SK-N-SH treated with all-trans-retinoic acid at 6 μM for 48 hours (cell line): Measurements from ENCODE around the gene PAX3.
A peak's percentile ranks its signal among the peaks of the same experiment; 100 is the strongest.

ENCODE experiments used
- ATAC-seq: fragments of 200-7000 bp; cut with Tn5 transposase; 3 replicates; pipeline ENCODE4 v1.9.1; 2020; ENCODE audit warnings: mild to moderate bottlenecking, moderate library complexity
- ARNTL ChIP-seq: fragments of 450-650 bp; formaldehyde crosslinking; IDR thresholded peaks from 2 replicates; pipeline ENCODE4 v1.5.0; 2020; ENCODE audit warnings: low read depth, mild to moderate bottlenecking, moderate library complexity, borderline replicate concordance
- BACH2 ChIP-seq: fragments of 250-450 bp; sonication (Bioruptor Pico); IDR thresholded peaks from 2 replicates; pipeline ENCODE4 v1.9.0; 2021; ENCODE audit warnings: mild to moderate bottlenecking, borderline replicate concordance
- CREB5 ChIP-seq: fragments of 250-450 bp; sonication (Bioruptor Pico); IDR thresholded peaks from 2 replicates; pipeline ENCODE4 v1.5.1; 2020; ENCODE audit warnings: low read depth, mild to moderate bottlenecking, moderate library complexity
- CSDC2 ChIP-seq: fragments of 250-450 bp; sonication (Bioruptor Pico); IDR thresholded peaks from 2 replicates; pipeline ENCODE4 v1.5.0; 2020; ENCODE audit warnings: mild to moderate bottlenecking, moderate library complexity
- CSRNP3 ChIP-seq: fragments of 250-450 bp; sonication (Bioruptor Pico); IDR thresholded peaks from 2 replicates; pipeline ENCODE4 v1.5.1; 2021; ENCODE audit warnings: mild to moderate bottlenecking, moderate library complexity
- ESRRG ChIP-seq: fragments of 250-450 bp; sonication (Bioruptor Pico); IDR thresholded peaks from 2 replicates; pipeline ENCODE4 v1.6.1; 2021; ENCODE audit warnings: mild to moderate bottlenecking
- GLIS3 ChIP-seq: fragments of 250-450 bp; sonication (Bioruptor Pico); IDR thresholded peaks from 2 replicates; pipeline ENCODE4 v1.5.0; 2020; ENCODE audit warnings: mild to moderate bottlenecking, moderate library complexity
- ISL1 ChIP-seq: fragments of 250-450 bp; sonication (Bioruptor Pico); IDR thresholded peaks from 2 replicates; pipeline ENCODE4 v2.1.2; 2022; ENCODE audit warnings: mild to moderate bottlenecking, moderate library complexity
- OSR1 ChIP-seq: fragments of 250-450 bp; sonication (Bioruptor Pico); IDR thresholded peaks from 2 replicates; pipeline ENCODE4 v1.8.0; 2022; ENCODE audit warnings: moderate library complexity, mild to moderate bottlenecking, inconsistent platforms
- POU6F1 ChIP-seq: fragments of 250-450 bp; sonication (Bioruptor Pico); IDR thresholded peaks from 2 replicates; pipeline ENCODE4 v1.8.0; 2021; ENCODE audit warnings: low read depth, mild to moderate bottlenecking, moderate library complexity, borderline replicate concordance
- PPARA ChIP-seq: fragments of 250-450 bp; sonication (Bioruptor Pico); IDR thresholded peaks from 2 replicates; pipeline ENCODE4 v1.5.0; 2020; ENCODE audit warnings: mild to moderate bottlenecking, borderline replicate concordance
- RARB ChIP-seq: fragments of 250-450 bp; sonication (Bioruptor Pico); IDR thresholded peaks from 2 replicates; pipeline ENCODE4 v1.8.0; 2021; ENCODE audit warnings: mild to moderate bottlenecking, moderate library complexity
- SNAI2 ChIP-seq: fragments of 250-450 bp; sonication (Bioruptor Pico); IDR thresholded peaks from 2 replicates; pipeline ENCODE4 v1.5.0; 2020; ENCODE audit warnings: mild to moderate bottlenecking, moderate library complexity
- TCF4 ChIP-seq: fragments of 250-450 bp; sonication (Bioruptor Pico); IDR thresholded peaks from 2 replicates; pipeline ENCODE4 v1.8.0; 2021; ENCODE audit warnings: mild to moderate bottlenecking, moderate library complexity, borderline replicate concordance
- TOX ChIP-seq: fragments of 250-450 bp; sonication (Bioruptor Pico); IDR thresholded peaks from 2 replicates; pipeline ENCODE4 v1.8.0; 2021; ENCODE audit warnings: mild to moderate bottlenecking, moderate library complexity, borderline replicate concordance
- ZC3H10 ChIP-seq: fragments of 250-450 bp; sonication (Bioruptor Pico); IDR thresholded peaks from 2 replicates; pipeline ENCODE4 v1.5.1; 2021; ENCODE audit warnings: mild to moderate bottlenecking, moderate library complexity
- ZFP3 ChIP-seq: fragments of 250-450 bp; sonication (Bioruptor Pico); IDR thresholded peaks from 2 replicates; pipeline ENCODE4 v1.5.0; 2020; ENCODE audit warnings: mild to moderate bottlenecking, moderate library complexity
- ZFP30 ChIP-seq: fragments of 450-650 bp; formaldehyde crosslinking; IDR thresholded peaks from 2 replicates; pipeline ENCODE4 v1.5.0; 2022; ENCODE audit warnings: mild to moderate bottlenecking, moderate library complexity
- ZNF565 ChIP-seq: fragments of 450-650 bp; formaldehyde crosslinking; conservative IDR thresholded peaks from 2 replicates; pipeline ENCODE4 v1.5.0; 2020; ENCODE audit warnings: low read depth, mild to moderate bottlenecking, moderate library complexity
- ZNF8 ChIP-seq: fragments of 450-650 bp; formaldehyde crosslinking; IDR thresholded peaks from 2 replicates; pipeline ENCODE4 v1.5.0; 2020; ENCODE audit warnings: mild to moderate bottlenecking, moderate library complexity
- TF ChIP-seq, protein P1 (sequence below): fragments of 250-450 bp; sonication (Bioruptor Pico); IDR thresholded peaks from 2 replicates; pipeline ENCODE4 v1.8.0; 2020; ENCODE audit warnings: mild to moderate bottlenecking, moderate library complexity, borderline replicate concordance

Gene PAX3

DNA sequence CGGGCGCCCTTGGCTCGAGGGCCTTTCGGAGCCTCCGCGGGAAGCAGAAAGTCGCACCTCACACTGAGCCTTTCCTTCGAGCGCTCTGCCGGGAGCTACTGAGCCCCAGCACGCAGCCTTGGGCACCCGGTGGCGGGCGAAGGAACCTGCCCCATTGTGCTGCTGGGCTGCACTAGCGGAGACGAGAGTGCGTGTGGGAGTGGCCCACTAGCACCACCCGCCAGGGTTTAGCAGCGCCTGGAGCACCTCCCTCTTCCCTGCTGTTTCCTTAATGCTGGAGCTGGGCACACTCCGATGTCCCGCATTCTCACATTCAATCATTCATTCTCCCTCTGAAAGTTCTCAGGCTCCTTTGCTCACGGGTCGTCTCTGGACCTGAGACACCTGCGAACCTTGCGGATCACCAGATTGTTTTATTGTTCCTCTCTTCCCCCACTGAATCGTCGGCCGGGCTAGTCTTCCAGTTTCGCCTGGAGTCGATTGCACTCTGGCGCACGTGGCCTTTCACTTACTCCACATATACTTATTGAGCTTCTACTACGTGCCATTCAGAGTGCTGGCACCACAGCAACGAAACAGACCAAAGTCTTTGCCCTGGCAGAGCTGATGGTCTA lies 8.5 kb upstream of the PAX3 start:
- peak; percentile 26 for ATAC-seq
- no peak for TF ChIP-seq ZC3H10 (CRISPR knock-in tag)
- no peak for TF ChIP-seq GLIS3 (CRISPR knock-in tag)
- TF ChIP-seq ZFP3 (CRISPR knock-in tag): no peak
- no peak for TF ChIP-seq TCF4 (CRISPR knock-in tag)
- no peak for TF ChIP-seq ARNTL (CRISPR knock-in tag)
- TF ChIP-seq OSR1 (CRISPR knock-in tag): no peak
- TF ChIP-seq RARB: no peak
- no peak for TF ChIP-seq SNAI2
- TF ChIP-seq CSDC2 (CRISPR knock-in tag): no peak
- TF ChIP-seq PPARA (CRISPR knock-in tag): no peak
- no peak for TF ChIP-seq ISL1
- no peak for TF ChIP-seq ZNF8 (CRISPR knock-in tag)
- TF ChIP-seq BACH2 (CRISPR knock-in tag): no peak
- TF ChIP-seq CREB5 (CRISPR knock-in tag): no peak
- TF ChIP-seq ZFP30 (CRISPR knock-in tag): no peak
- TF ChIP-seq, protein P1, sequence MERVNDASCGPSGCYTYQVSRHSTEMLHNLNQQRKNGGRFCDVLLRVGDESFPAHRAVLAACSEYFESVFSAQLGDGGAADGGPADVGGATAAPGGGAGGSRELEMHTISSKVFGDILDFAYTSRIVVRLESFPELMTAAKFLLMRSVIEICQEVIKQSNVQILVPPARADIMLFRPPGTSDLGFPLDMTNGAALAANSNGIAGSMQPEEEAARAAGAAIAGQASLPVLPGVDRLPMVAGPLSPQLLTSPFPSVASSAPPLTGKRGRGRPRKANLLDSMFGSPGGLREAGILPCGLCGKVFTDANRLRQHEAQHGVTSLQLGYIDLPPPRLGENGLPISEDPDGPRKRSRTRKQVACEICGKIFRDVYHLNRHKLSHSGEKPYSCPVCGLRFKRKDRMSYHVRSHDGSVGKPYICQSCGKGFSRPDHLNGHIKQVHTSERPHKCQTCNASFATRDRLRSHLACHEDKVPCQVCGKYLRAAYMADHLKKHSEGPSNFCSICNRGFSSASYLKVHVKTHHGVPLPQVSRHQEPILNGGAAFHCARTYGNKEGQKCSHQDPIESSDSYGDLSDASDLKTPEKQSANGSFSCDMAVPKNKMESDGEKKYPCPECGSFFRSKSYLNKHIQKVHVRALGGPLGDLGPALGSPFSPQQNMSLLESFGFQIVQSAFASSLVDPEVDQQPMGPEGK: no peak
- no peak for TF ChIP-seq ZNF565 (CRISPR knock-in tag)
- TF ChIP-seq POU6F1: no peak
- TF ChIP-seq ESRRG (CRISPR knock-in tag): no peak

DNA sequence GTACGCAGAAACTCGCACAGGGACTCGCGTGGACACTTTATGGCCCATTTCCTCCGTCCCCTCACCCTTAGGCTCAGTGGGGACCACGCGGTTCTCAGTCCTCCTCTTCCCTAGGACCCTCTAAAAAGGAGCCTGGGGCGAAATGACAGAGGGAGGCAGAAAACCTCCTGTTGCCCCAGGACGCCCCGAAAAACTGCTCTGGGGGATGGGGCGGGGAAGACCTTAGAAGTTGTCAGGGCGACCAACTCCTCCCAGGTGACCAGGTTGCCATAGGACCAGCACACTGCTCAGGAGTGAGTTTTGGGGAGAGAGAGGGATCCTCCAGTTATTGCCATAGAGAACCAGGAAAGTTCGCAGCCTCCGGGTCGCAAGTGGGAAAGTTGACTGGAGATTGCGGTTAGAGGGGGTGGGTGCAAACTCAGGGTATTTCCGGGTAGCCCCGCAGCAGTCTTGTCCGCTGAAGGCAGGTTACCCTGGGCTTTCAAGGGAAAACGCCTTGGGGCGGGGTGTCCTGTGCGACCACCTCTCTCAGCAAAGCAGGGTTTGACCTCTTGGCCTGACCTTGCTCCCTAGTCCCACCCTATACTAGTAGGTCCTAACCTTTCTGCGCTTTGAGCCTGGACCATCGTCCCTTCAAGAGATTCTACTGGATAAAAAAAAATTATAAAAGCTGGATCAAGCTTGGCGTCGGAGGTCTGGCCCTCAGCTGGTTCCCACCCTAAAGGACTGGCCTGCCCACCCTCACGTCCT lies 7.8 kb upstream of the PAX3 start:
- no peak for ATAC-seq
- TF ChIP-seq SNAI2 (no peak), TOX (CRISPR knock-in tag) (no peak), RARB (no peak), CSRNP3 (CRISPR knock-in tag) (no peak), POU6F1 (no peak), ISL1 (no peak), ZFP3 (CRISPR knock-in tag) (no peak), ESRRG (CRISPR knock-in tag) (no peak), ZNF8 (CRISPR knock-in tag) (no peak), ZFP30 (CRISPR knock-in tag) (no peak), BACH2 (CRISPR knock-in tag) (no peak)
- TF ChIP-seq, all 23 proteins: peak for 0
